ENCODE data around the gene CBLL1. TPM values are rescaled to one million over a fixed set of nuclear protein-coding genes. Genes with fewer than 3 reads are reported as not detected.

CBLL1 gene
- total RNA-seq, 1 experiment from 2014 or later = 29.8 TPM

DNA sequence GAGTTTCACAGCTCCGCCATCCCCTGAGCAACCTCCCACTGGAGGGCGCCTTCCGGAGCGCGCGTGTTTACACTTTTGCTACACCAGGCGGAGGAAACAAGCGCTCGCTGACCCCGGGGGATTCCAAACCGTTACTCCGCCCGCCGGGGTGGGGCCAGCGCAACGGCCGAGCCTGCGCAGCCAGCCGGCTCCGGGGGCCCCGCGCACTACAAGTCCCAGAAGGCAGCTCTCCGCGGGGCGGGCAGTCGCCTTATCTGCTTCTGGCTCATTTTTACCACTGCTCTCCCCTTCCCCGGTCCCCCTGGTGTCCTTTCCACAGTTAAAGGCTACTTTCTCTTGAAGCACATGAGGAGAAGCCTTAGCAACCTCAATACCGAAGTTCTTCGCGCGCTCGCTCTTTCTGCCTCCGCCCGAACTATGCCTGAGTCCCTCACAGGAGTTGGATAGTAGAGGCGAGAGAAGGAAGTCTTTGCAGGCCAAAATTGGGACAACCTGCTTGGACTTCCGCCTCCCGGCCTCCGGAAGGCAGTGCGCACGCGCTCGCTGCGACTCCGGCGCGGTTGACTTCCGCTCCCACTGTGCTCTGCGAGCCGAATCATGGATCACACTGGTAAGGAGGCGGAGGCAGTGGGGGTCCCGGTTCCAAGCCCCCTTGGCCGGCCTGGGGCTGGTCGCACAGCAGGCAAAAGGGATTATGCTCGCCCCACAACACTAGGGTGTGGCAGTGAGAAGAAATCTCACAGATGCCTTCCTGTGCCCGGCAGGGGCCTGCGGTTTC is at the start of gene CBLL1 (continued):
- TF ChIP-seq TCF7 (CRISPR knock-in tag; IDR thresholded peaks at IDR 0.05; ENCODE audit: low read depth) (no peak), JUN (CRISPR knock-in tag; IDR thresholded peaks at IDR 0.05) (peak; percentile 39; the same call in 1 of the 2 replicates), FOXK1 (CRISPR knock-in tag; IDR thresholded peaks at IDR 0.05) (peak; percentile 97), HMGA2 (CRISPR knock-in tag; IDR thresholded peaks at IDR 0.05) (0 out of 2 replicates have a peak, but pooled peaks have one; percentile 4), NFE2L1 (CRISPR knock-in tag; IDR thresholded peaks at IDR 0.05) (no peak), CBFB (CRISPR knock-in tag; IDR thresholded peaks at IDR 0.05; ENCODE audit: low read depth) (no peak)
- TF ChIP-seq, protein P1, sequence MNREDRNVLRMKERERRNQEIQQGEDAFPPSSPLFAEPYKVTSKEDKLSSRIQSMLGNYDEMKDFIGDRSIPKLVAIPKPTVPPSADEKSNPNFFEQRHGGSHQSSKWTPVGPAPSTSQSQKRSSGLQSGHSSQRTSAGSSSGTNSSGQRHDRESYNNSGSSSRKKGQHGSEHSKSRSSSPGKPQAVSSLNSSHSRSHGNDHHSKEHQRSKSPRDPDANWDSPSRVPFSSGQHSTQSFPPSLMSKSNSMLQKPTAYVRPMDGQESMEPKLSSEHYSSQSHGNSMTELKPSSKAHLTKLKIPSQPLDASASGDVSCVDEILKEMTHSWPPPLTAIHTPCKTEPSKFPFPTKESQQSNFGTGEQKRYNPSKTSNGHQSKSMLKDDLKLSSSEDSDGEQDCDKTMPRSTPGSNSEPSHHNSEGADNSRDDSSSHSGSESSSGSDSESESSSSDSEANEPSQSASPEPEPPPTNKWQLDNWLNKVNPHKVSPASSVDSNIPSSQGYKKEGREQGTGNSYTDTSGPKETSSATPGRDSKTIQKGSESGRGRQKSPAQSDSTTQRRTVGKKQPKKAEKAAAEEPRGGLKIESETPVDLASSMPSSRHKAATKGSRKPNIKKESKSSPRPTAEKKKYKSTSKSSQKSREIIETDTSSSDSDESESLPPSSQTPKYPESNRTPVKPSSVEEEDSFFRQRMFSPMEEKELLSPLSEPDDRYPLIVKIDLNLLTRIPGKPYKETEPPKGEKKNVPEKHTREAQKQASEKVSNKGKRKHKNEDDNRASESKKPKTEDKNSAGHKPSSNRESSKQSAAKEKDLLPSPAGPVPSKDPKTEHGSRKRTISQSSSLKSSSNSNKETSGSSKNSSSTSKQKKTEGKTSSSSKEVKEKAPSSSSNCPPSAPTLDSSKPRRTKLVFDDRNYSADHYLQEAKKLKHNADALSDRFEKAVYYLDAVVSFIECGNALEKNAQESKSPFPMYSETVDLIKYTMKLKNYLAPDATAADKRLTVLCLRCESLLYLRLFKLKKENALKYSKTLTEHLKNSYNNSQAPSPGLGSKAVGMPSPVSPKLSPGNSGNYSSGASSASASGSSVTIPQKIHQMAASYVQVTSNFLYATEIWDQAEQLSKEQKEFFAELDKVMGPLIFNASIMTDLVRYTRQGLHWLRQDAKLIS (CRISPR knock-in tag; IDR thresholded peaks at IDR 0.05; ENCODE audit: borderline replicate concordance) = 0 out of 2 replicates have a peak, but pooled peaks have one; percentile 71
- TF ChIP-seq, protein P2, sequence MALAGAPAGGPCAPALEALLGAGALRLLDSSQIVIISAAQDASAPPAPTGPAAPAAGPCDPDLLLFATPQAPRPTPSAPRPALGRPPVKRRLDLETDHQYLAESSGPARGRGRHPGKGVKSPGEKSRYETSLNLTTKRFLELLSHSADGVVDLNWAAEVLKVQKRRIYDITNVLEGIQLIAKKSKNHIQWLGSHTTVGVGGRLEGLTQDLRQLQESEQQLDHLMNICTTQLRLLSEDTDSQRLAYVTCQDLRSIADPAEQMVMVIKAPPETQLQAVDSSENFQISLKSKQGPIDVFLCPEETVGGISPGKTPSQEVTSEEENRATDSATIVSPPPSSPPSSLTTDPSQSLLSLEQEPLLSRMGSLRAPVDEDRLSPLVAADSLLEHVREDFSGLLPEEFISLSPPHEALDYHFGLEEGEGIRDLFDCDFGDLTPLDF (CRISPR knock-in tag; IDR thresholded peaks at IDR 0.05) = 0 out of 2 replicates have a peak, but pooled peaks have one; percentile 30

DNA sequence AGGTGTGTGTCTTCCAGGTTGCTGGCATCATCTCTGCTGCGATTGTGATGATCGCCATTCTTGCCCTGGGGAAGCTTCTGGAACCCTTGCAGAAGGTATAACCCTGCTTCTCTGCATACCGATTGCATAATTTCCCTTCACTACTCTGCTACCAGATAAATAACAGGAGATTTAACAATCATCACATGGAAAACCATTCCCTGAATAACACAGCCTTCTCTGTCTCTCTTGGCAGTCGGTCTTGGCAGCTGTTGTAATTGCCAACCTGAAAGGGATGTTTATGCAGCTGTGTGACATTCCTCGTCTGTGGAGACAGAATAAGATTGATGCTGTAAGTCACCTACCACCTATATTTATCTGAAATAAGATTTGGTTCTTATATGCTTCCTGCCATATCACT is 49.6 kb upstream of the CBLL1 start:
- POLR2A ChIA-PET = no interaction called here
- Mint-ChIP-seq H3K27me3 (ENCODE audit: low read depth) (no peaks in the 10 kb centered on the region), H3K27ac (no peak overlapping the region), H3K36me3 (no peaks in the 10 kb centered on the region), H3K4me3 (no peak overlapping the region), H3K9me3 (no peaks in the 10 kb centered on the region), H3K4me1 (peaks cover 50% of the 10 kb centered on the region)
- ATAC-seq = no peak
- CTCF ChIA-PET = interaction anchor here (1.2 kb wide), 1 partner anchor 34 kb away, joined by 3 read pairs; the partner anchor contains the start of gene SLC26A4
- DNase-seq (ENCODE audit: low spot score) = no peak
- no peak for TF ChIP-seq NR2C2 (CRISPR knock-in tag; IDR thresholded peaks at IDR 0.05)
- no peak for TF ChIP-seq PRRX2 (CRISPR knock-in tag; IDR thresholded peaks at IDR 0.05)
- TF ChIP-seq HMGA2 (CRISPR knock-in tag; IDR thresholded peaks at IDR 0.05) = no peak
- TF ChIP-seq, protein P3, sequence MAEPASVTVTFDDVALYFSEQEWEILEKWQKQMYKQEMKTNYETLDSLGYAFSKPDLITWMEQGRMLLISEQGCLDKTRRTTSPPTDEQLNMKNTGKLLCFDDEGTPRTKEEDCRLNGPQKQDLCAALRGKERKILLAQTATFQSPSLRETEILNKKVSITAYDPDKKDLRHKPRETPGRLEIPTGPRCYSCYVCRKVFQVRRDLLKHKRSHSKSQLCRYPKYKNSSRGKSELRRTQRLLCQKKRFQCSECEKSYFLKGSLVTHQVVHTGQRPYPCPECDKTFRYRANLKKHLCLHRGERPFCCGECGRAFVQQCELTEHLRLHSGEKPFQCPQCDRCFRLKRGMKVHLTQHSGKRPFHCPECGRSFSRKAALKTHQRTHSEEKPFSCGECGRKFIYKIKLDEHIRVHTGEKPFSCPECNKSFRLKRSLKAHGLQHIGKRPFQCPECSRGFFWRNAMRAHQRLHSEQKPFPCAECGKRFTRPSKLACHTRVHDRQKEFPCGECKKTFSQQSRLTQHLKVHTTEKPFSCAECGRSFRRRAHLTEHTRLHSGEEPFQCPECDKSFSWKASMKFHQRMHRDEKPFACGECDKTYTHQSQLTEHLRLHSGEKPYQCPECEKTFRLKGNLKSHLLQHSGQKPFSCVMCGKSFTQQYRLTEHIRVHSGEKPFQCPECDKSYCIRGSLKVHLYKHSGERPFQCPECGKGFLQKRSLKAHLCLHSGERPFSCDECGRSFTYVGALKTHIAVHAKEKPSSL (CRISPR knock-in tag; conservative IDR thresholded peaks at IDR 0.05) = no peak
- no peak for TF ChIP-seq SMAD3 (CRISPR knock-in tag; IDR thresholded peaks at IDR 0.05; ENCODE audit: borderline replicate concordance)
- TF ChIP-seq, protein P4, sequence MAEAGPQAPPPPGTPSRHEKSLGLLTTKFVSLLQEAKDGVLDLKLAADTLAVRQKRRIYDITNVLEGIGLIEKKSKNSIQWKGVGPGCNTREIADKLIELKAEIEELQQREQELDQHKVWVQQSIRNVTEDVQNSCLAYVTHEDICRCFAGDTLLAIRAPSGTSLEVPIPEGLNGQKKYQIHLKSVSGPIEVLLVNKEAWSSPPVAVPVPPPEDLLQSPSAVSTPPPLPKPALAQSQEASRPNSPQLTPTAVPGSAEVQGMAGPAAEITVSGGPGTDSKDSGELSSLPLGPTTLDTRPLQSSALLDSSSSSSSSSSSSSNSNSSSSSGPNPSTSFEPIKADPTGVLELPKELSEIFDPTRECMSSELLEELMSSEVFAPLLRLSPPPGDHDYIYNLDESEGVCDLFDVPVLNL (CRISPR knock-in tag; IDR thresholded peaks at IDR 0.05; ENCODE audit: borderline replicate concordance, low read depth) = no peak
- TF ChIP-seq, protein P5, sequence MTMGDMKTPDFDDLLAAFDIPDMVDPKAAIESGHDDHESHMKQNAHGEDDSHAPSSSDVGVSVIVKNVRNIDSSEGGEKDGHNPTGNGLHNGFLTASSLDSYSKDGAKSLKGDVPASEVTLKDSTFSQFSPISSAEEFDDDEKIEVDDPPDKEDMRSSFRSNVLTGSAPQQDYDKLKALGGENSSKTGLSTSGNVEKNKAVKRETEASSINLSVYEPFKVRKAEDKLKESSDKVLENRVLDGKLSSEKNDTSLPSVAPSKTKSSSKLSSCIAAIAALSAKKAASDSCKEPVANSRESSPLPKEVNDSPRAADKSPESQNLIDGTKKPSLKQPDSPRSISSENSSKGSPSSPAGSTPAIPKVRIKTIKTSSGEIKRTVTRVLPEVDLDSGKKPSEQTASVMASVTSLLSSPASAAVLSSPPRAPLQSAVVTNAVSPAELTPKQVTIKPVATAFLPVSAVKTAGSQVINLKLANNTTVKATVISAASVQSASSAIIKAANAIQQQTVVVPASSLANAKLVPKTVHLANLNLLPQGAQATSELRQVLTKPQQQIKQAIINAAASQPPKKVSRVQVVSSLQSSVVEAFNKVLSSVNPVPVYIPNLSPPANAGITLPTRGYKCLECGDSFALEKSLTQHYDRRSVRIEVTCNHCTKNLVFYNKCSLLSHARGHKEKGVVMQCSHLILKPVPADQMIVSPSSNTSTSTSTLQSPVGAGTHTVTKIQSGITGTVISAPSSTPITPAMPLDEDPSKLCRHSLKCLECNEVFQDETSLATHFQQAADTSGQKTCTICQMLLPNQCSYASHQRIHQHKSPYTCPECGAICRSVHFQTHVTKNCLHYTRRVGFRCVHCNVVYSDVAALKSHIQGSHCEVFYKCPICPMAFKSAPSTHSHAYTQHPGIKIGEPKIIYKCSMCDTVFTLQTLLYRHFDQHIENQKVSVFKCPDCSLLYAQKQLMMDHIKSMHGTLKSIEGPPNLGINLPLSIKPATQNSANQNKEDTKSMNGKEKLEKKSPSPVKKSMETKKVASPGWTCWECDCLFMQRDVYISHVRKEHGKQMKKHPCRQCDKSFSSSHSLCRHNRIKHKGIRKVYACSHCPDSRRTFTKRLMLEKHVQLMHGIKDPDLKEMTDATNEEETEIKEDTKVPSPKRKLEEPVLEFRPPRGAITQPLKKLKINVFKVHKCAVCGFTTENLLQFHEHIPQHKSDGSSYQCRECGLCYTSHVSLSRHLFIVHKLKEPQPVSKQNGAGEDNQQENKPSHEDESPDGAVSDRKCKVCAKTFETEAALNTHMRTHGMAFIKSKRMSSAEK (CRISPR knock-in tag; IDR thresholded peaks at IDR 0.05; ENCODE audit: borderline replicate concordance) = no peak
- TF ChIP-seq GABPB1 (CRISPR knock-in tag; IDR thresholded peaks at IDR 0.05) = no peak
- TF ChIP-seq RELA (CRISPR knock-in tag; IDR thresholded peaks at IDR 0.05; ENCODE audit: borderline replicate concordance) = no peak
- TF ChIP-seq, protein P6, sequence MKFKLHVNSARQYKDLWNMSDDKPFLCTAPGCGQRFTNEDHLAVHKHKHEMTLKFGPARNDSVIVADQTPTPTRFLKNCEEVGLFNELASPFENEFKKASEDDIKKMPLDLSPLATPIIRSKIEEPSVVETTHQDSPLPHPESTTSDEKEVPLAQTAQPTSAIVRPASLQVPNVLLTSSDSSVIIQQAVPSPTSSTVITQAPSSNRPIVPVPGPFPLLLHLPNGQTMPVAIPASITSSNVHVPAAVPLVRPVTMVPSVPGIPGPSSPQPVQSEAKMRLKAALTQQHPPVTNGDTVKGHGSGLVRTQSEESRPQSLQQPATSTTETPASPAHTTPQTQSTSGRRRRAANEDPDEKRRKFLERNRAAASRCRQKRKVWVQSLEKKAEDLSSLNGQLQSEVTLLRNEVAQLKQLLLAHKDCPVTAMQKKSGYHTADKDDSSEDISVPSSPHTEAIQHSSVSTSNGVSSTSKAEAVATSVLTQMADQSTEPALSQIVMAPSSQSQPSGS (CRISPR knock-in tag; IDR thresholded peaks at IDR 0.05; ENCODE audit: borderline replicate concordance, low read depth) = no peak

Measured in WTC11 (cell line).